HT-29 (cell line): ENCODE data around the gene PTPRK. TPM values are rescaled to one million over a fixed set of nuclear protein-coding genes. Genes with fewer than 3 reads are reported as not detected.
A peak's percentile ranks its signal among the peaks of the same experiment; 100 is the strongest.

ENCODE experiments used
- DNase-seq: peaks from one replicate; pipeline ENCODE4 v3.0.0-alpha.2; 2015; ENCODE audit warnings: low spot score
- total RNA-seq: library from RNA; depleted of rRNA; stranded (reverse); fragments of >200 nt; shearing (Covaris generic); gene quantifications from 2 replicates; pipeline ENCODE4 v1.2.3, GENCODE V29; 2014

PTPRK gene
- total RNA-seq, 1 experiment from 2014 or later: 190 TPM

GRCh38 chr6:128516514-128516898 lies 3.9 kb downstream of the PTPRK start:
- peak; percentile 74 for DNase-seq

DNA sequence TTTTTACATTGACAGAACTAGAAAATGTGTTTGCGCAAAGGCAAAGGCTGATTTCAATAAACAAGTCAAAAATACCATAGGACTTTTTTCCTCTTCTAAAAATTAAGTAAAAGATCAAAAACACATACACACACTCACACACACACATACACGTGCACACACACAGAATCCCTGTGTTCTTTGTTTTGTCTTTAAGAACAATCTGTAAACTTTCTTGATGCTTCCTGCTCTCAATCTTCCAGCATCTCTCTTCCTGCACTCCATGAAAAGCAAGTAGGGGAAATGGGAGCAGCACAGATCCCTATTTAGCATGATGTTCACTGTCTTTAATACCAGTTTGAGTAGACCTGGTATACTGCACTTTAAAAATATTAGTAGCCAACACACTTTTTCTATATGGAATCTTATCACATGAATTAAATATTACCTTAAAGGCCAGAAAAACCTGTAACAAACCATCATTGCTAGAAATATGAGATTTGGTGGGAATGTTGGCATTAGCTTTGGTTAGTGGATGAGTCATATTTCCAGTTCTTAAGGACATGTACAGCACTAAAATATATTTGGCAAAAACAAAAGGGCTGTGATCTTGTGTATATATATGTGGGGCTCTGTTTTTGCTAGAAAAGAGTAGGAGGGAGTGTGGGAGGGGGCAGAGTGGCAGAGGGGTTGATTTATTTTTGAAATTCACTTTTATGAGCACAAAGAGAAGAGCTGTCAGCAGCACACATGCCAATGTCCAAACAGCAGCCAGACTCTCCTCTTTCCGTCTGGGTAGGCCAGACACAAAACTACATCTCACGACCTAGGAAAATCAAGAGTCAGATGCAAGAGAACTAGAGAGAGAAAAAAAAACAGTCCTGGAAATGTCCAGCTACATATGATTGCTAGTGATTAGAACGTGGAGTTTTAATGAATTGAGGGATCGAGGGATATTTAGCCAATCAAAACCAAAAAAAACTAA lies 4.6 kb downstream of the PTPRK start:
- peak; percentile 36 for DNase-seq

GRCh38 chr6:128513878-128514277 lies 6.5 kb downstream of the PTPRK start:
- peak; percentile 8 for DNase-seq

DNA sequence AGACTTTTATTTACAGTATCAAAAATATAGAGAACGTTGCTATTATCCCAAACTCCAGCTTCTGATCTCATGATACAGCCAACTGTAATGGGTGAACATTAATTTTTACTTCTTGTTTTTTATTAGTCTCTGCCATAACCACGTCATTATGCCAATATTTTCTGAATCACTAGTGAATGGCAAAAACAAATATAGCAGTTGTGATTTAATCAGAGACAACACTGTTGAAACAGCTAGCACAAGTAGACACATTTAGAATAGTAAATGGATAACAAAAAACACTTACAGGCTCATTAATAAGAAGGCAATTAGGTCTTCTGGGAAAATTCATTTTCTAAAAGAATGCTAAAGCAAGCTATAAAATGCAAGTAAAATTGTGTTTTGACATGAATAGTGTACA lies 8.1 kb downstream of the PTPRK start:
- DNase-seq: peak; percentile 62

DNA sequence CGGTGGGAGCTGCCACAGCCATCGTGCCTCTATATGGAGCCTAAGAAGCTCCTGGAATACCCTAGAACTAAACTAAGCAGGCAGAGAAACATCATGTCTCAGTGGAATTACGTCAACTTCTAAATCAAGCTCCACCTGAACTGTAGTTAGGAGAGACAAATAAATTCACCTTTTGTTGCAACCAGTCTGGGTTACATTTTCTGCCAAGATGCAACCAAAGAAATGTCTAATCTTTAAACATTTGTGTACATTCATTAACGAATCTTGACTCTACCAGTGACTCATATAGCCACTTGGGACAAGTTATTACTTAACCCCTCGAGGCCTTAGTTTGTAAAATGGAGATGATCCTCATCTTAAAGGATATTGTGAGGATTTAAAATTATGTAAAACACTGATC lies 8.9 kb downstream of the PTPRK start:
- DNase-seq: peak; percentile 79

DNA sequence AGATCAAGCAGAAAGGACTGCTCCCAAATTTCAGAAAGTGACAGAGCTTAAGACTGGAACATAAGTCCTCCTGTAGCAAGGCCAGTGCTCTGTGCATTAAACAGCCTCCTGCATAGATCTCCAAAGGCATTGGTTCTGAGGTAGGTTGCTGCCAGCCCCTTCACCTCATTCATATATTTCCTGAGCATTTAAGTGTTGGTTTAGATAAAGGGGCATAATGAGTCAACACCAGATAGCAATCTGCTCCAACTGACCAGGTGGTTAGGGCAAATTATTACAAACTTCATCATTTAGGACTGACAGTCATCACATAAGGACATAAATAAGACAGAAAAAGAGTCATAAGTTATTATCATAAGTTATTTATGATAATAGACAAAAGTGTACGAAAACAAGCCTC lies 10.7 kb downstream of the PTPRK start:
- no peak for DNase-seq

DNA sequence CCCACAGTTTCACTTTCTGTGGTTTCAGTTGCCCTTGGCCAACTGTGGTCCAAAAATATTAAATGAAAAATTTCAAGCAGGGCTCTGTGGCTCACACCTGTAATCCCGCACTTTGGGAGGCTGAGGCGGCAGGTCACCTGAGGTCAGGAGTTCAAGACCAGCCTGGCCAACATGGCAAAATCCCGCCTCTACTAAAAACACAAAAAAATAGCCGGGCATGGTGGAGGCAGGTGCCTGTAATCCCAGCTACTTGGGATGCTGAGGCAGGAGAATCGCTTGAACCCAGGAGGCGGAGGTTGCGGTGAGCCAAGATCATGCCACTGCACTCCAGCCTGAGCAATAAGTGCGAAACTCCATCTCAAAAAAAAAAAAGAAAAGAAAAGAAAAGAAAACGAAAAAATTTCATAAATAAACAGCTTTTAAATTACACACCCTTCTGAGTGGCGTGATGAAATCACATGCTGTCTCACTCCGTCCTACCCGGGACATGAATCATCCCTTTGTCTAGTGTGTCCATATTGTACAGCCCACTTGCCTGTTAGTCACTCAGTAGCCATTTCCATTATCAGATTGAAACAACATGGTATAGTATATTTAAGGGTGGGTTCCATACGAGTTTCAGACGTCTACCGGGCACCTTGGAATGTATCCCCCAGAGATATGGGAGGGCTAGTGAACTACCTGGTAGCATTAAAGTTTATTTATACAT lies 11.7 kb downstream of the PTPRK start:
- DNase-seq: peak; percentile 68

DNA sequence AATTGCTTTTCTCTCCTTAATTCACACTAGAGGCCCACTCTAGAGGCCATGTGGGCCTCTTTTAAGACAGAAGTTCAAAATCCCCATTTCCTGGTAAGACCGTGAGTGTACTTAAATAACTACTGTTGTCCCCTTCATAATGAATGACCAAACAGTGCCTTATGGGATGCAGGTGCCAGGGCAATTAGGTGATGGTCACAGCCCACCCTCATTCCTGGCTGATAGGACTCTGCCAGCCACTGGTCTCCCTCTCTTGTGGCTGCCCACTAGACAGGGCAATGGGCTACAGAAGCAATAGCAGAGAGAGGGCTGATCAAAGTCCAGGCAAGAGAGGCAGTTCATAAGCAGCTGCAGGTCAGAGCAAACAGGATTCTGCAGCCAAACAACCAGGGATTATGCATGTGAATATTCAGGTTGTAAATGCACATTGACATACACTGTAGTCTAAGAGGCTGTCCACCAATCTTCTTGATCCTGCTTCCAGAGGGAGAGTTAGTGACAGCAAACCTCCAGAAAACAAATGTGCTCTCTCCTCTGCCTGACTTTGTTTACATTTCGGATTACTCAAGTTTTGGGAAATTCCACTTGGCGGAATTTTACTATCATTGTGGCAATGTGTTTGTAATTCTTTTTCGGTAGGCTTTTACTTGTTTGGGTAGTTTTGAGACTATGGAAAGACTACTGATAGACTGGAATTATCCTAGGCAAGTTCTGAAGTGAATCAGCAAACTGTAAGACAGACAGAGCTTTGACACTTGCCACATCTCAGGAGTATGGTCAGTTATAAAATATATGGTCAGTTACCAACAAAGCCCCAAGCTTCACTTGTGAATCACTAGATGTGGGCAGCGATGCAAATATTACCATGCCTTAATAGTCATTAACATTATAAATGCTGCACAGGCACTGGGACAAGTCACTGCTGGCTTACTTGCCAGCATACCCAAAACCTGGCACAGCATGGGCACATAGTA lies 12.8 kb downstream of the PTPRK start:
- peak; percentile 72 for DNase-seq

DNA sequence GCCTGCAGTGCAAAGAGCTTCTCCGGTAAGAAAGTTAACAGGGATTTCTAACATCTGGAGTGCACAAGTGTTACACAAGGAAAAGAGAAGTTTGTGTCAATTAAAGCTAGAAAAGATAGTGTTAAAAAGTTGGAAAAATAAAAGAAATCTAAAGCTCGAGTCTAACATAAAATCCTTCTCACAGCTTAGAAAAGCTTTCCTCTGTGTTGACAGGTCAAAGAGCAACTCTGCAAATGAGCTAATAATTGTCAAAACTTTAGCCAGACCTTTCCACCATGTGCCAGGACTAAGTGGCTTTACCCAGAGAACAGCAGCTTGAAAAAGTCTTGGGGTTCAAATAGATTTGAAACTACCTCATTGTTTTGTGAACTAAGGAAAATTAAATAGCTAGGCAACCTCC lies 14.8 kb downstream of the PTPRK start:
- DNase-seq: peak; percentile 32

GRCh38 chr6:128504003-128504654 lies 16.3 kb downstream of the PTPRK start:
- DNase-seq: no peak

DNA sequence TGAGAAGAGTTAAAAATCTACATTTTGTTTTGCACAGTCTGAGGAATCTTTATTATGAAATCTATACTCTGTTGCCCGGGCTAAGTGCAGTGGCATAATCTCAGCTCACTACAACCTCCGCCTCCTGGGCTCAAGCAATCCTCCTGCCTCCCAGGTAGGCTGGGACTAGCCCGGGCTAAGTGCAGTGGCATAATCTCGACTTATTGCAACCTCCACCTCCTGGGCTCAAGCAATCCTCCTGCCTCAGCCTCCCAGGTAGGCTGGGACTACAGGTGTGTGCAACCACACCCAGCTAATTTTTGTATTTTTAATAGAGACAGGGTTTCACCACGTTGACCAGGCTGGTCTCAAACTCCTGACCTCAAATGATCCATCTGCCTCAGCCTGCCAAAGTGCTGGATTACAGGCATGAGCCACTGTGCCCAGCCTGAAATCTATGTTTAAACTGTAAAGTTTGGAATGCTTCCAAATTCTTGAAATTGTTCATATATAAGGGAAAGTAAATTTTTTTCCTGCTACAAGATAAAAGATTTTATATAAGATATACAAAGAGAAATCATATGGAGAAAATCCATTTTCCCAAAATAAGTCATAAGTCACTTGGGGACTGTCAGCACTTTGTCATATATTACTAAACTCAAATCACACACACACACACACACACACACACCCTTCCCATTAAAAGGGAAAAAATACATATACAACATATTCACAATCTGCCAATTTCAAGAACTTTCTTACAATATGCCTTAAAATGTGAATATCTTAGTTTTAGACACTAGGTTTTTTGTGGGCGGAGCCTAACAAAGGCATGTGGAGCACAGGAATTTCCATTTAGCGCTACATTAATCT lies 19.4 kb downstream of the PTPRK start:
- no peak for DNase-seq

DNA sequence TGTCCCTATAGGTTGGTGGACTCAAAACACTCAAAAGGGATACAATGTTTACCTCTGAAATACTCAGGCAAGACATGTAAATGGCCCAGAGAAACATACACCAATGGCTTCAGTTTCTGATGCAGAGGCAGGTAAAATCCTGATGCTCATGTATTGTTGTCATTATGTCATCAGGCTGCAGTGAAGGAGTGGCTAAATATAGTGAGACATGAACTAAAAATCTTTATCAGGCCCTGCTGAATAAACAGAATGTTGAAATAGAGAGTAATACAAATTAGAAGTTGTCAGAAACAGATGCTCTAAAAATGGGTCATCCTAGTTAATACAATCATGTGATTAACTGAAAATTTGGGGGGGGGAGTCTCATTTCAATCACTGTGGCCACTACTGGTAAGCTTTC lies 20.4 kb downstream of the PTPRK start:
- peak; percentile 48 for DNase-seq

DNA sequence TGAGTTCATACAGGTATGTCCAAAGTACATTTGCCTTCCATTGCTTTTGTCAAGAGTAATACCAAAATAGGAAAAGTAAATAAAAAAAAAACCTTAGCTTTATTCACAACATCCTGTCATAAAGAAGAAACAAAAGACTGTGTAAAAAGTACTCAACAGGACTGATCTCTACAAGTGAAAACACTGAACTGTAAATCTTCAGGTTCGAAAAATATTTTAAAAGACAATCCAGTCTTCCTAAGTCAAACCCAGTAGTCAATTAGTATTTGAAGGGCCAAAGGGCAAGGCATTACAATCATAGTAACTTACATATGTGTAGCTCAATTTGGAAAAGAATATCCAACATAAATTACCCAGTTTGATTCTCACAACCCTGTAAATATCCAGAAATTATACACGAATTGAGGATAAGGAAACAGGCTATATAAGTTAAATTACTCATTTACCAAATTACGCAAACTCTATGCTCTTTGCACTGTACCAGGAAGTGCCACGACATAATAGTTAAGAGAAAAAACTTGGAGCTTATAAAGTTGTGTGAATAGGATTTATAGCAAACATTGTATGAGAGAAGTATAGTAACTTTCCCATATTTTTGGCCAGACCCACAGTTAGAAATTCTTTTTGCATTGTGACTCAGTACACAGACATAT lies 21.2 kb downstream of the PTPRK start:
- DNase-seq: peak; percentile 75

GRCh38 chr6:128498234-128498633 lies 22.2 kb downstream of the PTPRK start:
- no peak for DNase-seq

GRCh38 chr6:128495536-128496333 lies 24.7 kb downstream of the PTPRK start:
- no peak for DNase-seq

- no peak for DNase-seq
Measured at GRCh38 chr6:128494440-128494839, 26.0 kb downstream of the PTPRK start.

DNA sequence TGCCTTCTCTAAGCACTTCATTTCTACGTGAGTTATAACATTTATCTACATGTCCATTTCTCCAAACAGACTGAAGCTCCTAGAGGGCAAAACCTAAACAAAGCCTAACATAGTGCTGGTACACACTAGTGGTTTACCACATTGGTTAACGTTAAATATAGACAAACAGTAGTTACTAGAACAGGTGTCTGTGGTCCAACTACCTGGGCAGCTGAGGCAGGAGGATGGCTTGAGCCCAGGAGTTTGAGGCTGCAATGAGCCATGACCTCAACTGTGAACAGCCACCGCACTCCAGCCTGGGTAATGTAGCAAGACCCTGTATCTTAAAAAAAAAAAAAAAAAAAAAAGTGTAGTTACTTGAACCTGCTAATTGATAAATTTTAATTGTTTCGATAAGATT lies 26.5 kb downstream of the PTPRK start:
- DNase-seq: no peak

- peak; percentile 74 for DNase-seq
Measured at GRCh38 chr6:128492386-128492785, 28.0 kb downstream of the PTPRK start.
